ENCODE data around the gene RBFOX2. TPM values are rescaled to one million over a fixed set of nuclear protein-coding genes. Genes with fewer than 3 reads are reported as not detected.

The RBFOX2 gene
- total and polyA plus RNA-seq, 2 of the 8 experiments (the other 6 are each of a cell fraction or from before 2014, with no cell fraction given), result 121 to 122 TPM

DNA sequence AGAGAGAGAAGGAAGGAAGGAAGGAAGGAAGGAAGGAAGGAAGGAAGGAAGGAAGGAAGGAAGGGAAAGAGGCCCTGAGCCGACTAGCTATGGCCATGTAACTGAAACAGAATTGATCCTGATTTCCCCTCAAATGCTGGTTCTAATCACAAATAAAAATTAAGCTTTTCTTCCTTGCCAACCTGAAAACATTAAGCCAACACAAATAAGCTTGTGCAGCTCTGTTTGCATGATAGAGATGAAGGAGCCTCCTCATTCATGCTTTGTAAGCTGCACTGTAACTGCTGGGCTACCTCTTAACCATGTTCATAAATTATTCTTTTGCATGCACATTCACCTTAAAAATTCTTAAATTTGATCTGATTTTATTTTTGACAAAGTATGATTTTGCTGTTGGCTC, 338.6 kb downstream of the RBFOX2 start:
- FAIRE-seq, result no peak
- Histone ChIP-seq H3K23me2 (ENCODE audit: low read depth, low read length) (no peaks in the 10 kb centered on the region), H2BK120ac (replicated peaks; ENCODE audit: low read depth, low read length) (no peak overlapping the region), H4K8ac (ENCODE audit: extremely low read depth, insufficient read depth, low read length) (no peak overlapping the region), H2BK20ac (ENCODE audit: low read length) (no peak overlapping the region), H2AFZ (ENCODE audit: low read length) (no peak overlapping the region), H3K9ac (replicated peaks in 1 of 4; ENCODE audit: extremely low read depth in 1 of 4, low read depth in 3 of 4, low read length in 3 of 4) (no peak overlapping the region), H3K27ac (ENCODE audit: low read depth, low read length) (no peak overlapping the region), H3K4me2 (ENCODE audit: insufficient read depth in 1 of 2, low read depth in 2 of 2, low read length in 2 of 2) (no peak overlapping the region), H3K27me3 (replicated peaks in 1 of 4; ENCODE audit: control insufficient read depth in 3 of 4, extremely low read depth in 1 of 4, insufficient read depth in 3 of 4, low read length in 3 of 4) (no peaks in the 10 kb centered on the region), H3K4me1 (replicated peaks in 1 of 4; ENCODE audit: control insufficient read depth in 3 of 4, insufficient read depth in 4 of 4, low read length in 3 of 4) (no peaks in the 10 kb centered on the region), H3K4me3 (ENCODE audit: extremely low read depth in 1 of 4, insufficient read depth in 2 of 4, low read depth in 3 of 4, low read length in 4 of 4) (no peak overlapping the region), H4K5ac (ENCODE audit: insufficient read length, low read depth, low read length) (no peak overlapping the region), H3K79me2 (ENCODE audit: control insufficient read depth in 1 of 2, insufficient read depth in 2 of 2, low read length in 2 of 2) (no peaks in the 10 kb centered on the region), H3K36me3 (ENCODE audit: control insufficient read depth in 2 of 4, insufficient read depth in 4 of 4, low read length in 3 of 4) (no peaks in the 10 kb centered on the region), H3K79me1 (ENCODE audit: low read depth, low read length) (no peaks in the 10 kb centered on the region), H2BK15ac (ENCODE audit: low read length) (no peak overlapping the region), H4K91ac (replicated peaks; ENCODE audit: insufficient read length, low read length) (no peak overlapping the region), H2BK12ac (ENCODE audit: low read depth, low read length) (no peak overlapping the region), H3K18ac (ENCODE audit: extremely low read depth, low read length) (no peak overlapping the region), H3K56ac (replicated peaks; ENCODE audit: insufficient read length, low read depth, low read length) (no peak overlapping the region), H3K4ac (replicated peaks; ENCODE audit: insufficient read length, low read depth, low read length) (no peak overlapping the region), H3K14ac (ENCODE audit: insufficient read length) (no peak overlapping the region), H3K23ac (ENCODE audit: insufficient read length) (no peak overlapping the region), H2BK5ac (ENCODE audit: low read depth, low read length) (no peak overlapping the region), H3K9me3 (ENCODE audit: insufficient read depth in 2 of 2, low read depth in 1 of 2, low read length in 1 of 2) (no peaks in the 10 kb centered on the region), H4K20me1 (replicated peaks in 1 of 2; ENCODE audit: control insufficient read depth in 1 of 2, insufficient read depth in 2 of 2, low read length in 2 of 2) (no peaks in the 10 kb centered on the region), H2AK5ac (ENCODE audit: low read depth, low read length) (no peak overlapping the region)
- POLR2A ChIA-PET (ENCODE audit: partially characterized antibody), result interaction anchor here (0.6 to 1.0 kb wide), 2 partner anchors 27 to 286 kb away, joined by 3 read pairs; no protein-coding TSS in a partner anchor
- CTCF ChIA-PET (ENCODE audit: partially characterized antibody), result interaction anchor here (0.7 to 1.9 kb wide), 8 partner anchors 13 to 63 kb away, joined by 3 to 7 read pairs (median 4); partner anchors contain the start of gene APOL6
- WGBS, 2 experiments (ENCODE audit: extremely low coverage in 1 of 2, insufficient coverage in 1 of 2, insufficient read length in 1 of 2, insufficient replicate concordance in 2 of 2, low coverage in 1 of 2, low lambda C conversion rate in 2 of 2, missing lambda C conversion rate in 1 of 2), result 92% methylated on average over 1 of the region's 1 CpG; no CpG with 5 or more reads in 1 of the 2 experiments
- no peak for DNase-seq (ENCODE audit: low read depth in 1 of 2, low spot score in 2 of 2)
- TF ChIP-seq, protein P1, sequence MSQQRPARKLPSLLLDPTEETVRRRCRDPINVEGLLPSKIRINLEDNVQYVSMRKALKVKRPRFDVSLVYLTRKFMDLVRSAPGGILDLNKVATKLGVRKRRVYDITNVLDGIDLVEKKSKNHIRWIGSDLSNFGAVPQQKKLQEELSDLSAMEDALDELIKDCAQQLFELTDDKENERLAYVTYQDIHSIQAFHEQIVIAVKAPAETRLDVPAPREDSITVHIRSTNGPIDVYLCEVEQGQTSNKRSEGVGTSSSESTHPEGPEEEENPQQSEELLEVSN (IDR thresholded peaks at IDR 0.05), result no peak
- TF ChIP-seq RFX5 (IDR thresholded peaks at IDR 0.05; ENCODE audit: borderline replicate concordance, low read depth, low read length), result no peak
- no peak for TF ChIP-seq TCF12 (IDR thresholded peaks at IDR 0.05; ENCODE audit: low read depth, low read length)
- no peak for TF ChIP-seq SP1 (IDR thresholded peaks at IDR 0.05; ENCODE audit: low read depth, low read length)
- TF ChIP-seq, protein P2, sequence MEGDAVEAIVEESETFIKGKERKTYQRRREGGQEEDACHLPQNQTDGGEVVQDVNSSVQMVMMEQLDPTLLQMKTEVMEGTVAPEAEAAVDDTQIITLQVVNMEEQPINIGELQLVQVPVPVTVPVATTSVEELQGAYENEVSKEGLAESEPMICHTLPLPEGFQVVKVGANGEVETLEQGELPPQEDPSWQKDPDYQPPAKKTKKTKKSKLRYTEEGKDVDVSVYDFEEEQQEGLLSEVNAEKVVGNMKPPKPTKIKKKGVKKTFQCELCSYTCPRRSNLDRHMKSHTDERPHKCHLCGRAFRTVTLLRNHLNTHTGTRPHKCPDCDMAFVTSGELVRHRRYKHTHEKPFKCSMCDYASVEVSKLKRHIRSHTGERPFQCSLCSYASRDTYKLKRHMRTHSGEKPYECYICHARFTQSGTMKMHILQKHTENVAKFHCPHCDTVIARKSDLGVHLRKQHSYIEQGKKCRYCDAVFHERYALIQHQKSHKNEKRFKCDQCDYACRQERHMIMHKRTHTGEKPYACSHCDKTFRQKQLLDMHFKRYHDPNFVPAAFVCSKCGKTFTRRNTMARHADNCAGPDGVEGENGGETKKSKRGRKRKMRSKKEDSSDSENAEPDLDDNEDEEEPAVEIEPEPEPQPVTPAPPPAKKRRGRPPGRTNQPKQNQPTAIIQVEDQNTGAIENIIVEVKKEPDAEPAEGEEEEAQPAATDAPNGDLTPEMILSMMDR (IDR thresholded peaks at IDR 0.05; ENCODE audit: control extremely low read depth in 1 of 3, insufficient read depth in 1 of 3, low read depth in 1 of 3, low read length in 3 of 3), result no peak
- no peak for TF ChIP-seq SIRT6 (IDR thresholded peaks at IDR 0.05; ENCODE audit: low read length)

Measured in H1 (cell line).